H1 (cell line): Measurements from ENCODE around the gene EZH2. TPM values are rescaled to one million over a fixed set of nuclear protein-coding genes. Genes with fewer than 3 reads are reported as not detected.

Experiments
- BACH1 ChIP-seq: IDR thresholded peaks from 2 replicates; pipeline ENCODE4 v1.6.1; 2012; ENCODE audit warnings: low read length, improper control_type of control experiment
- CEBPB ChIP-seq: IDR thresholded peaks from 2 replicates; pipeline ENCODE4 v1.6.1; 2012; ENCODE audit warnings: low read depth, low read length
- CHD2 ChIP-seq: IDR thresholded peaks from 2 replicates; pipeline ENCODE4 v1.6.1; 2012; ENCODE audit warnings: low read length, improper control_type of control experiment
- EP300 ChIP-seq, 2 experiments: IDR thresholded peaks; 1 replicate in 1 of 2; 2 replicates in 1 of 2; pipeline ENCODE4 v1.6.1; 2011 to 2012; ENCODE audit warnings: low read depth in 2 of 2, low read length in 2 of 2, mild to moderate bottlenecking in 2 of 2, borderline replicate concordance in 1 of 2, inconsistent platforms in 1 of 2, moderate library complexity in 1 of 2
- MAFK ChIP-seq: IDR thresholded peaks from 2 replicates; pipeline ENCODE4 v1.6.1; 2012; ENCODE audit warnings: low read depth, mild to moderate bottlenecking, improper control_type of control experiment, low read length
- SP1 ChIP-seq: IDR thresholded peaks from 2 replicates; pipeline ENCODE4 v1.6.1; 2011; ENCODE audit warnings: low read depth, low read length
- TBP ChIP-seq: IDR thresholded peaks from 2 replicates; pipeline ENCODE4 v1.6.1; 2011; ENCODE audit warnings: low read depth, low read length, improper control_type of control experiment
- polyA plus RNA-seq, 7 experiments: library from polyadenylated mRNA; depleted of rRNA in 3 of 7; stranded (reverse) in 5 of 7; unstranded in 2 of 7; fragments of >200 nt in 5 of 7; fragments of 200-250 nt in 2 of 7; gene quantifications; 1 replicate in 5 of 7; 2 replicates in 1 of 7; 4 replicates in 1 of 7; pipeline versions ENCODE4 v1.2.1 to v1.2.3, GENCODE V29; 2011 to 2013; ENCODE audit warnings: missing spikeins in 2 of 7, mixed read lengths in 2 of 7
- total RNA-seq: library from RNA; stranded (reverse); fragmentation: NEBNext Ultra II Directional; extraction: Animal tissue kit (Norgen Biotek cat#: 25700); gene quantifications from 2 replicates; pipeline ENCODE4 v1.2.1, GENCODE V29; 2021
- TF ChIP-seq, protein P1 (sequence below): fragments of 300-600 bp; sonication (generic); IDR thresholded peaks from 2 replicates; pipeline ENCODE4 v1.7.1; 2012; ENCODE audit warnings: low read length, moderate library complexity, mild to moderate bottlenecking, inconsistent platforms; ENCODE audit not compliant: insufficient replicate concordance
- TF ChIP-seq, protein P2 (sequence below): IDR thresholded peaks from 2 replicates; pipeline ENCODE4 v1.6.1; 2012; ENCODE audit warnings: low read length, inconsistent platforms
- TF ChIP-seq, protein P3 (sequence below): IDR thresholded peaks from 2 replicates; pipeline ENCODE4 v1.6.1; 2012; ENCODE audit warnings: inconsistent platforms

Gene EZH2
- total and polyA plus RNA-seq, 2 of the 8 experiments (the other 6 are each of a cell fraction or from before 2014, with no cell fraction given): 28.9 to 49.0 TPM

DNA sequence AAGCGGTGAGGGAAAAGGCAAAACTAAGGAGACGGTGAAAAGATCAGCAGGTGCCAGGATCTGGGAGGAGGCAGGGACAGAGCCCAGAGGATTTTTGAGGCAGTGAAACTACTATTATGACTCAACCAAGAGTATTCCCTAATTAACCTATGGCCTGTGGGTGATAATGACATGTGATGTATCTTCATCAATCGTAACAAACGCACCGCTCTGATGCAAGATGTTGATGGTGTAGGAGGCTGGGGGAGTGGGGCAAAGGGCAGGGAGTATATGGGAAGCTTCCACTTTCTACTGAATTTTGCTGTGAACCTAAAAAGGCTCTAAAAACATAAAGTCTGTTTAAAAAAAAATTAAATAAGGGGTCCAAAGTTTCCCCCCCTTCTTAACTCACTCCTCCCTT is 25.5 kb upstream of the EZH2 start (continued):
- TF ChIP-seq, protein P1, sequence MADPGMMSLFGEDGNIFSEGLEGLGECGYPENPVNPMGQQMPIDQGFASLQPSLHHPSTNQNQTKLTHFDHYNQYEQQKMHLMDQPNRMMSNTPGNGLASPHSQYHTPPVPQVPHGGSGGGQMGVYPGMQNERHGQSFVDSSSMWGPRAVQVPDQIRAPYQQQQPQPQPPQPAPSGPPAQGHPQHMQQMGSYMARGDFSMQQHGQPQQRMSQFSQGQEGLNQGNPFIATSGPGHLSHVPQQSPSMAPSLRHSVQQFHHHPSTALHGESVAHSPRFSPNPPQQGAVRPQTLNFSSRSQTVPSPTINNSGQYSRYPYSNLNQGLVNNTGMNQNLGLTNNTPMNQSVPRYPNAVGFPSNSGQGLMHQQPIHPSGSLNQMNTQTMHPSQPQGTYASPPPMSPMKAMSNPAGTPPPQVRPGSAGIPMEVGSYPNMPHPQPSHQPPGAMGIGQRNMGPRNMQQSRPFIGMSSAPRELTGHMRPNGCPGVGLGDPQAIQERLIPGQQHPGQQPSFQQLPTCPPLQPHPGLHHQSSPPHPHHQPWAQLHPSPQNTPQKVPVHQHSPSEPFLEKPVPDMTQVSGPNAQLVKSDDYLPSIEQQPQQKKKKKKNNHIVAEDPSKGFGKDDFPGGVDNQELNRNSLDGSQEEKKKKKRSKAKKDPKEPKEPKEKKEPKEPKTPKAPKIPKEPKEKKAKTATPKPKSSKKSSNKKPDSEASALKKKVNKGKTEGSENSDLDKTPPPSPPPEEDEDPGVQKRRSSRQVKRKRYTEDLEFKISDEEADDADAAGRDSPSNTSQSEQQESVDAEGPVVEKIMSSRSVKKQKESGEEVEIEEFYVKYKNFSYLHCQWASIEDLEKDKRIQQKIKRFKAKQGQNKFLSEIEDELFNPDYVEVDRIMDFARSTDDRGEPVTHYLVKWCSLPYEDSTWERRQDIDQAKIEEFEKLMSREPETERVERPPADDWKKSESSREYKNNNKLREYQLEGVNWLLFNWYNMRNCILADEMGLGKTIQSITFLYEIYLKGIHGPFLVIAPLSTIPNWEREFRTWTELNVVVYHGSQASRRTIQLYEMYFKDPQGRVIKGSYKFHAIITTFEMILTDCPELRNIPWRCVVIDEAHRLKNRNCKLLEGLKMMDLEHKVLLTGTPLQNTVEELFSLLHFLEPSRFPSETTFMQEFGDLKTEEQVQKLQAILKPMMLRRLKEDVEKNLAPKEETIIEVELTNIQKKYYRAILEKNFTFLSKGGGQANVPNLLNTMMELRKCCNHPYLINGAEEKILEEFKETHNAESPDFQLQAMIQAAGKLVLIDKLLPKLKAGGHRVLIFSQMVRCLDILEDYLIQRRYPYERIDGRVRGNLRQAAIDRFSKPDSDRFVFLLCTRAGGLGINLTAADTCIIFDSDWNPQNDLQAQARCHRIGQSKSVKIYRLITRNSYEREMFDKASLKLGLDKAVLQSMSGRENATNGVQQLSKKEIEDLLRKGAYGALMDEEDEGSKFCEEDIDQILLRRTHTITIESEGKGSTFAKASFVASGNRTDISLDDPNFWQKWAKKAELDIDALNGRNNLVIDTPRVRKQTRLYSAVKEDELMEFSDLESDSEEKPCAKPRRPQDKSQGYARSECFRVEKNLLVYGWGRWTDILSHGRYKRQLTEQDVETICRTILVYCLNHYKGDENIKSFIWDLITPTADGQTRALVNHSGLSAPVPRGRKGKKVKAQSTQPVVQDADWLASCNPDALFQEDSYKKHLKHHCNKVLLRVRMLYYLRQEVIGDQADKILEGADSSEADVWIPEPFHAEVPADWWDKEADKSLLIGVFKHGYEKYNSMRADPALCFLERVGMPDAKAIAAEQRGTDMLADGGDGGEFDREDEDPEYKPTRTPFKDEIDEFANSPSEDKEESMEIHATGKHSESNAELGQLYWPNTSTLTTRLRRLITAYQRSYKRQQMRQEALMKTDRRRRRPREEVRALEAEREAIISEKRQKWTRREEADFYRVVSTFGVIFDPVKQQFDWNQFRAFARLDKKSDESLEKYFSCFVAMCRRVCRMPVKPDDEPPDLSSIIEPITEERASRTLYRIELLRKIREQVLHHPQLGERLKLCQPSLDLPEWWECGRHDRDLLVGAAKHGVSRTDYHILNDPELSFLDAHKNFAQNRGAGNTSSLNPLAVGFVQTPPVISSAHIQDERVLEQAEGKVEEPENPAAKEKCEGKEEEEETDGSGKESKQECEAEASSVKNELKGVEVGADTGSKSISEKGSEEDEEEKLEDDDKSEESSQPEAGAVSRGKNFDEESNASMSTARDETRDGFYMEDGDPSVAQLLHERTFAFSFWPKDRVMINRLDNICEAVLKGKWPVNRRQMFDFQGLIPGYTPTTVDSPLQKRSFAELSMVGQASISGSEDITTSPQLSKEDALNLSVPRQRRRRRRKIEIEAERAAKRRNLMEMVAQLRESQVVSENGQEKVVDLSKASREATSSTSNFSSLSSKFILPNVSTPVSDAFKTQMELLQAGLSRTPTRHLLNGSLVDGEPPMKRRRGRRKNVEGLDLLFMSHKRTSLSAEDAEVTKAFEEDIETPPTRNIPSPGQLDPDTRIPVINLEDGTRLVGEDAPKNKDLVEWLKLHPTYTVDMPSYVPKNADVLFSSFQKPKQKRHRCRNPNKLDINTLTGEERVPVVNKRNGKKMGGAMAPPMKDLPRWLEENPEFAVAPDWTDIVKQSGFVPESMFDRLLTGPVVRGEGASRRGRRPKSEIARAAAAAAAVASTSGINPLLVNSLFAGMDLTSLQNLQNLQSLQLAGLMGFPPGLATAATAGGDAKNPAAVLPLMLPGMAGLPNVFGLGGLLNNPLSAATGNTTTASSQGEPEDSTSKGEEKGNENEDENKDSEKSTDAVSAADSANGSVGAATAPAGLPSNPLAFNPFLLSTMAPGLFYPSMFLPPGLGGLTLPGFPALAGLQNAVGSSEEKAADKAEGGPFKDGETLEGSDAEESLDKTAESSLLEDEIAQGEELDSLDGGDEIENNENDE: no peak
- no peak for TF ChIP-seq SP1
- TF ChIP-seq CEBPB: no peak
- TF ChIP-seq BACH1: no peak
- TF ChIP-seq, protein P2, sequence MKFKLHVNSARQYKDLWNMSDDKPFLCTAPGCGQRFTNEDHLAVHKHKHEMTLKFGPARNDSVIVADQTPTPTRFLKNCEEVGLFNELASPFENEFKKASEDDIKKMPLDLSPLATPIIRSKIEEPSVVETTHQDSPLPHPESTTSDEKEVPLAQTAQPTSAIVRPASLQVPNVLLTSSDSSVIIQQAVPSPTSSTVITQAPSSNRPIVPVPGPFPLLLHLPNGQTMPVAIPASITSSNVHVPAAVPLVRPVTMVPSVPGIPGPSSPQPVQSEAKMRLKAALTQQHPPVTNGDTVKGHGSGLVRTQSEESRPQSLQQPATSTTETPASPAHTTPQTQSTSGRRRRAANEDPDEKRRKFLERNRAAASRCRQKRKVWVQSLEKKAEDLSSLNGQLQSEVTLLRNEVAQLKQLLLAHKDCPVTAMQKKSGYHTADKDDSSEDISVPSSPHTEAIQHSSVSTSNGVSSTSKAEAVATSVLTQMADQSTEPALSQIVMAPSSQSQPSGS: no peak
- no peak for TF ChIP-seq EP300 (IDR thresholded peaks at IDR 0.05; ENCODE audit: borderline replicate concordance in 1 of 2, low read depth in 2 of 2, low read length in 2 of 2)
- no peak for TF ChIP-seq MAFK
- TF ChIP-seq, protein P3, sequence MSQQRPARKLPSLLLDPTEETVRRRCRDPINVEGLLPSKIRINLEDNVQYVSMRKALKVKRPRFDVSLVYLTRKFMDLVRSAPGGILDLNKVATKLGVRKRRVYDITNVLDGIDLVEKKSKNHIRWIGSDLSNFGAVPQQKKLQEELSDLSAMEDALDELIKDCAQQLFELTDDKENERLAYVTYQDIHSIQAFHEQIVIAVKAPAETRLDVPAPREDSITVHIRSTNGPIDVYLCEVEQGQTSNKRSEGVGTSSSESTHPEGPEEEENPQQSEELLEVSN: no peak
- TF ChIP-seq TBP: no peak
- no peak for TF ChIP-seq CHD2
